Measurements from ENCODE around the gene SAMD3. TPM values are rescaled to one million over a fixed set of nuclear protein-coding genes. Genes with fewer than 3 reads are reported as not detected.

Gene SAMD3
- total and polyA plus RNA-seq, 2 of the 8 experiments (the other 6 are each of a cell fraction or from before 2014, with no cell fraction given) = 1.8 to 1.9 TPM

GRCh38 chr6:130162421-130162820 is 60.3 kb downstream of the SAMD3 start:
- no peak overlapping the region for H3K56ac ChIP-seq (replicated peaks; ENCODE audit: insufficient read length, low read depth, low read length)
- H3K4me1 ChIP-seq (replicated peaks in 1 of 4; ENCODE audit: control insufficient read depth in 3 of 4, insufficient read depth in 4 of 4, low read length in 3 of 4) = no peaks in the 10 kb centered on the region
- no peak overlapping the region for H3K18ac ChIP-seq (ENCODE audit: extremely low read depth, low read length)
- H4K91ac ChIP-seq (replicated peaks; ENCODE audit: insufficient read length, low read length) = no peak overlapping the region
- peaks cover 7 to 8% of the 10 kb centered on the region in 2 experiments; a peak in 3 of 4 replicates for H3K9me3 ChIP-seq (ENCODE audit: insufficient read depth in 2 of 2, low read depth in 1 of 2, low read length in 1 of 2)
- no peak overlapping the region for H3K27ac ChIP-seq (ENCODE audit: low read depth, low read length)
- H3K14ac ChIP-seq (ENCODE audit: insufficient read length) = no peak overlapping the region
- DNase-seq (ENCODE audit: low read depth in 1 of 2, low spot score in 2 of 2) = no peak
- no peak overlapping the region for H3K23ac ChIP-seq (ENCODE audit: insufficient read length)
- no peak overlapping the region for H2BK5ac ChIP-seq (ENCODE audit: low read depth, low read length)
- no peak overlapping the region for H4K8ac ChIP-seq (ENCODE audit: extremely low read depth, insufficient read depth, low read length)
- no peak overlapping the region for H3K9ac ChIP-seq (replicated peaks in 1 of 4; ENCODE audit: extremely low read depth in 1 of 4, low read depth in 3 of 4, low read length in 3 of 4)
- CTCF ChIA-PET (ENCODE audit: partially characterized antibody) = interaction anchor here (0.7 to 1.8 kb wide), 8 partner anchors 10 to 125 kb away, joined by 3 to 8 read pairs (median 3); partner anchors contain the start of gene SAMD3
- no peak overlapping the region for H3K4me2 ChIP-seq (ENCODE audit: insufficient read depth in 1 of 2, low read depth in 2 of 2, low read length in 2 of 2)
- no peak overlapping the region for H2BK15ac ChIP-seq (ENCODE audit: low read length)
- H2AK5ac ChIP-seq (ENCODE audit: low read depth, low read length) = no peak overlapping the region
- FAIRE-seq = no peak
- no peak overlapping the region for H4K5ac ChIP-seq (ENCODE audit: insufficient read length, low read depth, low read length)
- H3K79me2 ChIP-seq (ENCODE audit: control insufficient read depth in 1 of 2, insufficient read depth in 2 of 2, low read length in 2 of 2) = no peaks in the 10 kb centered on the region
- no peak overlapping the region for H3K4ac ChIP-seq (replicated peaks; ENCODE audit: insufficient read length, low read depth, low read length)
- H3K79me1 ChIP-seq (ENCODE audit: low read depth, low read length) = no peaks in the 10 kb centered on the region
- WGBS, 2 experiments (ENCODE audit: extremely low coverage in 1 of 2, insufficient coverage in 1 of 2, insufficient read length in 1 of 2, insufficient replicate concordance in 2 of 2, low coverage in 1 of 2, low lambda C conversion rate in 2 of 2, missing lambda C conversion rate in 1 of 2) = 100% methylated on average over 2 of the region's 2 CpGs; no CpG with 5 or more reads in 1 of the 2 experiments
- no peaks in the 10 kb centered on the region for H3K27me3 ChIP-seq (replicated peaks in 1 of 4; ENCODE audit: control insufficient read depth in 3 of 4, extremely low read depth in 1 of 4, insufficient read depth in 3 of 4, low read length in 3 of 4)
- no peak overlapping the region for H2AFZ ChIP-seq (ENCODE audit: low read length)
- no peak overlapping the region for H2BK20ac ChIP-seq (ENCODE audit: low read length)
- H3K36me3 ChIP-seq (ENCODE audit: control insufficient read depth in 2 of 4, insufficient read depth in 4 of 4, low read length in 3 of 4) = peaks cover 0 to 4% (median 0%) of the 10 kb centered on the region in 4 experiments; a peak in 1 of 8 replicates
- H4K20me1 ChIP-seq (replicated peaks in 1 of 2; ENCODE audit: control insufficient read depth in 1 of 2, insufficient read depth in 2 of 2, low read length in 2 of 2) = no peaks in the 10 kb centered on the region
- H2BK120ac ChIP-seq (replicated peaks; ENCODE audit: low read depth, low read length) = no peak overlapping the region
- POLR2A ChIA-PET (ENCODE audit: partially characterized antibody) = no interaction called here
- no peak overlapping the region for H3K4me3 ChIP-seq (ENCODE audit: extremely low read depth in 1 of 4, insufficient read depth in 2 of 4, low read depth in 3 of 4, low read length in 4 of 4)
- no peaks in the 10 kb centered on the region for H3K23me2 ChIP-seq (ENCODE audit: low read depth, low read length)
- no peak overlapping the region for H2BK12ac ChIP-seq (ENCODE audit: low read depth, low read length)
- TF ChIP-seq KDM1A (IDR thresholded peaks at IDR 0.05; ENCODE audit: borderline replicate concordance, low read length) = no peak
- no peak for TF ChIP-seq SIX5 (IDR thresholded peaks at IDR 0.05; ENCODE audit: low read depth, low read length)
- TF ChIP-seq CBX5 (IDR thresholded peaks at IDR 0.05; ENCODE audit: low read depth, low read length) = no peak
- no peak for TF ChIP-seq FOSL1 (IDR thresholded peaks at IDR 0.05; ENCODE audit: insufficient read depth, low read depth, low read length)
- no peak for TF ChIP-seq TEAD4 (IDR thresholded peaks at IDR 0.05; ENCODE audit: low read depth, low read length)
- TF ChIP-seq GABPA (IDR thresholded peaks at IDR 0.05; ENCODE audit: borderline replicate concordance, insufficient read depth, low read length) = no peak
- TF ChIP-seq CTBP2 (IDR thresholded peaks at IDR 0.05; ENCODE audit: borderline replicate concordance, insufficient read depth, insufficient read length, low read length) = no peak
- no peak for TF ChIP-seq NRF1 (IDR thresholded peaks at IDR 0.05; ENCODE audit: low read depth, low read length)
- TF ChIP-seq CREB1 (IDR thresholded peaks at IDR 0.05) = no peak
- TF ChIP-seq SIRT6 (IDR thresholded peaks at IDR 0.05; ENCODE audit: low read length) = no peak
- TF ChIP-seq USF2 (IDR thresholded peaks at IDR 0.05; ENCODE audit: low read length) = no peak
- TF ChIP-seq ZNF274 (IDR thresholded peaks at IDR 0.05; ENCODE audit: borderline replicate concordance, extremely low read depth, low read length) = no peak
- no peak for TF ChIP-seq EZH2 (IDR thresholded peaks at IDR 0.05; ENCODE audit: low read depth, low read length, severe bottlenecking)

Data from H1 (cell line).